Measurements from ENCODE around the gene ELN. TPM values are rescaled to one million over a fixed set of nuclear protein-coding genes. Genes with fewer than 3 reads are reported as not detected.

ELN gene
- polyA plus RNA-seq, 1 donor (not counting 4 experiments of a cell fraction or from before 2014, with no cell fraction given): not detected

GRCh38 chr7:74037609-74038008 is 9.6 kb downstream of the ELN start:
- FAIRE-seq (no peak), DNase-seq (ENCODE audit: low read depth, low spot score) (no peak)
- TF ChIP-seq, protein P1, sequence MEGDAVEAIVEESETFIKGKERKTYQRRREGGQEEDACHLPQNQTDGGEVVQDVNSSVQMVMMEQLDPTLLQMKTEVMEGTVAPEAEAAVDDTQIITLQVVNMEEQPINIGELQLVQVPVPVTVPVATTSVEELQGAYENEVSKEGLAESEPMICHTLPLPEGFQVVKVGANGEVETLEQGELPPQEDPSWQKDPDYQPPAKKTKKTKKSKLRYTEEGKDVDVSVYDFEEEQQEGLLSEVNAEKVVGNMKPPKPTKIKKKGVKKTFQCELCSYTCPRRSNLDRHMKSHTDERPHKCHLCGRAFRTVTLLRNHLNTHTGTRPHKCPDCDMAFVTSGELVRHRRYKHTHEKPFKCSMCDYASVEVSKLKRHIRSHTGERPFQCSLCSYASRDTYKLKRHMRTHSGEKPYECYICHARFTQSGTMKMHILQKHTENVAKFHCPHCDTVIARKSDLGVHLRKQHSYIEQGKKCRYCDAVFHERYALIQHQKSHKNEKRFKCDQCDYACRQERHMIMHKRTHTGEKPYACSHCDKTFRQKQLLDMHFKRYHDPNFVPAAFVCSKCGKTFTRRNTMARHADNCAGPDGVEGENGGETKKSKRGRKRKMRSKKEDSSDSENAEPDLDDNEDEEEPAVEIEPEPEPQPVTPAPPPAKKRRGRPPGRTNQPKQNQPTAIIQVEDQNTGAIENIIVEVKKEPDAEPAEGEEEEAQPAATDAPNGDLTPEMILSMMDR (optimal IDR thresholded peaks at IDR 0.05 in 1 of 3, IDR thresholded peaks at IDR 0.05 in 1 of 3, conservative IDR thresholded peaks at IDR 0.05 in 1 of 3; ENCODE audit: extremely low read depth in 1 of 3, insufficient read depth in 2 of 3, low read length in 3 of 3): no peak
- Histone ChIP-seq H3K79me2 (ENCODE audit: control insufficient read depth, insufficient read depth, low read length) (no peaks in the 10 kb centered on the region), H3K9me3 (ENCODE audit: control insufficient read depth, low read depth, low read length) (no peaks in the 10 kb centered on the region), H3K36me3 (ENCODE audit: control insufficient read depth in 2 of 2, extremely low read depth in 1 of 2, insufficient read depth in 2 of 2, low read length in 2 of 2) (no peaks in the 10 kb centered on the region), H3K4me2 (ENCODE audit: control insufficient read depth, extremely low read depth, insufficient read depth, low read depth, low read length) (no peak overlapping the region), H3K27ac (ENCODE audit: control insufficient read depth, insufficient read depth, low read length) (no peak overlapping the region), H3K4me1 (ENCODE audit: control insufficient read depth, extremely low read depth, insufficient read depth, low read length) (peaks cover 12% of the 10 kb centered on the region), H4K20me1 (ENCODE audit: control insufficient read depth, extremely low read depth, insufficient read depth, low read length) (no peaks in the 10 kb centered on the region), H3K27me3 (ENCODE audit: control insufficient read depth, extremely low read depth, insufficient read depth, low read length) (peaks cover 12% of the 10 kb centered on the region), H3K4me3 (ENCODE audit: control insufficient read depth in 2 of 3, extremely low read depth in 1 of 3, insufficient read depth in 2 of 3, low read depth in 1 of 3, low read length in 3 of 3) (no peak overlapping the region), H3K9me1 (ENCODE audit: control insufficient read depth, extremely low read depth, insufficient read depth, low read length) (no peaks in the 10 kb centered on the region), H2AFZ (ENCODE audit: control insufficient read depth, low read length) (no peak overlapping the region), H3K9ac (ENCODE audit: control insufficient read depth, extremely low read depth, insufficient read depth, low read length) (no peak overlapping the region)
- dilution Hi-C loops (cut with MboI; ENCODE audit: extremely low pct_ligation_motif_present, low sequenced_read_pairs): no loop called here

DNA sequence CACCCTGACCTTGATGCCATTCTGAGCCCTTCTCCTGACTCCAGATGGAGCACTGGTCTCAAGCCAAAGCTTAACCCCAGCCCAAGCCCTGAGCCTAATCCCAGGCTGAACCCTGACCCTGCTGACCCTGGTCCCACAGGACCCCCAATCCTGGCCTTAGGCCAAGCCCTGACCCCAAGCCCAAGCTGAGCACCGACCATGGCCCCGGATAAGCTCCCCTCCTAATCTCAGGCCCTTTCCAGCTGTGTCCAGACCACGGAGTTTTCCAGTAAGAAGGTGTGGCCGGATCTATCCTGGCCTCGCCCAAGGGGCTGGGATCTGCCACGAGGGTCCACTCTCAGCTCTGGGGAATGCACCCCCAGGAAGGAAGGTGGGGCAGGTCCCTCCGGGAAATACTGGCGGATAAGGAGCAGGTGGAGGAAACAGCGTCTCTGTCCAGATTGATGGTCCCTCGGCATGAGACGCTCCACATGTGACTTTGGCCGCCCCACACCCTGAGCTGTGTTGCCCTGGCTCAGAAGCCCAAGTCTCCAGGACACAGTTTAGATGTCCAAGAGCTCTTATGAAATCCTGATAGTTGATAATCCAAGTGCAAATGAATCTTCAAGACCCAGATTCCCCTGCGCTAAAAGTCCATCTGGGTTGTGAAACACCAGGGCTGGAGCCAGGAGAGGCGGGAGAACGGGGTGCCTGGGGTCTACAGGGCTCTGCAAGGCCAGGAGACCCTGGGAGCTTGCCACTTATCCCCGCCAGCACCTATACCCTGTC is 10.4 kb downstream of the ELN start:
- Histone ChIP-seq H3K9ac (ENCODE audit: control insufficient read depth, extremely low read depth, insufficient read depth, low read length) (no peak overlapping the region), H3K4me3 (ENCODE audit: control insufficient read depth in 2 of 3, extremely low read depth in 1 of 3, insufficient read depth in 2 of 3, low read depth in 1 of 3, low read length in 3 of 3) (no peak overlapping the region), H3K27me3 (ENCODE audit: control insufficient read depth, extremely low read depth, insufficient read depth, low read length) (peaks cover 14% of the 10 kb centered on the region), H4K20me1 (ENCODE audit: control insufficient read depth, extremely low read depth, insufficient read depth, low read length) (no peaks in the 10 kb centered on the region), H3K4me2 (ENCODE audit: control insufficient read depth, extremely low read depth, insufficient read depth, low read depth, low read length) (no peak overlapping the region), H3K9me3 (ENCODE audit: control insufficient read depth, low read depth, low read length) (no peaks in the 10 kb centered on the region), H3K27ac (ENCODE audit: control insufficient read depth, insufficient read depth, low read length) (no peak overlapping the region), H3K4me1 (ENCODE audit: control insufficient read depth, extremely low read depth, insufficient read depth, low read length) (peaks cover 11% of the 10 kb centered on the region), H3K9me1 (ENCODE audit: control insufficient read depth, extremely low read depth, insufficient read depth, low read length) (no peaks in the 10 kb centered on the region), H3K36me3 (ENCODE audit: control insufficient read depth in 2 of 2, extremely low read depth in 1 of 2, insufficient read depth in 2 of 2, low read length in 2 of 2) (no peaks in the 10 kb centered on the region), H2AFZ (ENCODE audit: control insufficient read depth, low read length) (no peak overlapping the region), H3K79me2 (ENCODE audit: control insufficient read depth, insufficient read depth, low read length) (no peaks in the 10 kb centered on the region)
- no peak for FAIRE-seq
- dilution Hi-C loops (cut with MboI; ENCODE audit: extremely low pct_ligation_motif_present, low sequenced_read_pairs): no loop called here
- no peak for TF ChIP-seq EZH2 (IDR thresholded peaks at IDR 0.05; ENCODE audit: low read length)
- TF ChIP-seq, protein P1 (optimal IDR thresholded peaks at IDR 0.05 in 1 of 3, IDR thresholded peaks at IDR 0.05 in 1 of 3, conservative IDR thresholded peaks at IDR 0.05 in 1 of 3; ENCODE audit: extremely low read depth in 1 of 3, insufficient read depth in 2 of 3, low read length in 3 of 3): no peak
- no peak for DNase-seq (ENCODE audit: low read depth, low spot score)
